ENCODE measurements around the gene TBC1D16.
A peak's percentile ranks its signal among the peaks of the same experiment; 100 is the strongest.
"Not testable (repeated sequence)": the region's sequence is repeated elsewhere in the genome, so short reads cannot be mapped to it uniquely, and the experiment has no call there.

Gene TBC1D16

GRCh38 chr17:79997011-79997660, 38.5 kb downstream of the TBC1D16 start:
- DNase-seq (ENCODE audit: insufficient read length), result no peak
- FAIRE-seq, result no peak

GRCh38 chr17:79996291-79996690, 39.4 kb downstream of the TBC1D16 start:
- no peak for DNase-seq (ENCODE audit: insufficient read length)
- TF ChIP-seq TAF1 (IDR thresholded peaks at IDR 0.05; ENCODE audit: borderline replicate concordance, low read depth, low read length) (no peak), POLR2AphosphoS5 (IDR thresholded peaks at IDR 0.05; ENCODE audit: low read depth, low read length) (no peak), POLR2A (IDR thresholded peaks at IDR 0.05; ENCODE audit: low read depth, low read length) (no peak)
- no peak for FAIRE-seq

More at GRCh38 chr17:79997011-79997660, 38.5 kb downstream of the TBC1D16 start:
- TF ChIP-seq POLR2A (IDR thresholded peaks at IDR 0.05; ENCODE audit: low read depth, low read length), result no peak
- TF ChIP-seq POLR2AphosphoS5 (IDR thresholded peaks at IDR 0.05; ENCODE audit: low read depth, low read length), result no peak
- TF ChIP-seq TAF1 (IDR thresholded peaks at IDR 0.05; ENCODE audit: borderline replicate concordance, low read depth, low read length), result no peak

GRCh38 chr17:79995696-79996095, 40.0 kb downstream of the TBC1D16 start:
- DNase-seq (ENCODE audit: insufficient read length) (no peak), FAIRE-seq (no peak)
- no peak for TF ChIP-seq POLR2AphosphoS5 (IDR thresholded peaks at IDR 0.05; ENCODE audit: low read depth, low read length)

- DNase-seq (ENCODE audit: insufficient read length), result no peak
- no peak for FAIRE-seq
- TF ChIP-seq POLR2AphosphoS5 (IDR thresholded peaks at IDR 0.05; ENCODE audit: low read depth, low read length), result no peak
- TF ChIP-seq POLR2A (IDR thresholded peaks at IDR 0.05; ENCODE audit: low read depth, low read length), result no peak
- no peak for TF ChIP-seq TAF1 (IDR thresholded peaks at IDR 0.05; ENCODE audit: borderline replicate concordance, low read depth, low read length)
These were observed 41.1 kb downstream of the TBC1D16 start for GRCh38 chr17:79994602-79995001.

DNA sequence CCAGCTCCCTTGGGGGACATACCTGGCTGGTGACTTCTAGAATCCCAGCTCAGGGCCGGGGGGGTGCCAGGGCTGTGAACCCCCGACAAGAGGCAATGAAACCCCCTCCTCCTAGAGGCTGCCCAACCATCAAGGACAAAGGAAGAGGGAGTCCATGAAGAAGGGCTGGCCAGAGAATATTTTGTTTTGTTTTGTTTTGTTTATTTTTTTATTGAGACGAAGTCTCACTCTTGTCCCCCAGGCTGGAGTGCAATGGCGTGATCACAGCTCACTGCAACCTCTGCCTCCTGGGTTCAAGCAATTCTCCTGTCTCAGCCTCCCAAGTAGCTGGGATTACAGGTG, 41.5 kb downstream of the TBC1D16 start:
- DNase-seq (ENCODE audit: insufficient read length); FAIRE-seq: not testable (repeated sequence)

DNA sequence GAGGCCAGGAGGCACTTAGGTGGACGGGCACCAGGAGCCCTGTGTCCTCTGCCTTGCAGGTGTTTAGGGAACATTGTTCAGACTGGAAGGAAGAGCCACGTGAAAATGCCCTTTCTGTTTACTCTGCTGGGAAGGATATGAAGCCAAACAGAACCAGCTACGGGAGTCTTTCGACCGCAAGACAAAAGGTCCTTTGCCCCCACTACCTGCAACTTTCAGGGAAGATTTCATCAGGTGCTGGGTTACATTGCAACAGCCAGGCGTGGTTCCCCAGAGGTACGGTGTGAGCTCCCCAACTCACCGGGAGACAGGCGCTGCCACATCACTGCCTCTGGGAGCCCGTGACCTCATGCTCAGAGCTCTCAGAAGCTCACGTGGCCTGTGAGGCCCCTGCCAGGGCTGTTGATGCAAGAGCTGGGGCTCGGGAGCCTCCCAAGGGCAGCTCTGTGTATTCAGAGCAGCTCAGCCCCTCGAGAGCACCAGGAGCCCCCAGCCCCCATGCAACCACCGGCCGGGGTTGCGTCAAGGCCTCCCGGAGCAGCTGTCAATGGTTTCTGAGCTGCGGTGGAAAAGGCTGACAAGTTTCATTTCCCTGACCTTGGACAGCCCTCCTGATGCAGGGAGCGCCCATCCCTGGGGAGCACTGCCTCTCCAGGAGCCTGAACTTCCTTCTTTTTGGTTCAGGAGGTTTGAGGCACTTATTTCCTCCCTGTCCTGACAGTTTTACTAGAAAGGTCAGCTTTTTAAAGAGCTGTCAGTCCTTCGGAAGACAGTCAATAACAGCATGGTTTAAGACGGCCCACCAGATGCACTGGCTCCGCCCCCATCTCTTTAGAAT, 42.1 kb downstream of the TBC1D16 start:
- TF ChIP-seq TAF1 (IDR thresholded peaks at IDR 0.05; ENCODE audit: borderline replicate concordance, low read depth, low read length) (no peak), POLR2AphosphoS5 (IDR thresholded peaks at IDR 0.05; ENCODE audit: low read depth, low read length) (no peak), POLR2A (IDR thresholded peaks at IDR 0.05; ENCODE audit: low read depth, low read length) (no peak)
- FAIRE-seq (no peak), DNase-seq (ENCODE audit: insufficient read length) (no peak)

GRCh38 chr17:79992649-79993389, 42.9 kb downstream of the TBC1D16 start:
- TF ChIP-seq TAF1 (IDR thresholded peaks at IDR 0.05; ENCODE audit: borderline replicate concordance, low read depth, low read length), result no peak
- DNase-seq (ENCODE audit: insufficient read length) (no peak), FAIRE-seq (no peak)

DNA sequence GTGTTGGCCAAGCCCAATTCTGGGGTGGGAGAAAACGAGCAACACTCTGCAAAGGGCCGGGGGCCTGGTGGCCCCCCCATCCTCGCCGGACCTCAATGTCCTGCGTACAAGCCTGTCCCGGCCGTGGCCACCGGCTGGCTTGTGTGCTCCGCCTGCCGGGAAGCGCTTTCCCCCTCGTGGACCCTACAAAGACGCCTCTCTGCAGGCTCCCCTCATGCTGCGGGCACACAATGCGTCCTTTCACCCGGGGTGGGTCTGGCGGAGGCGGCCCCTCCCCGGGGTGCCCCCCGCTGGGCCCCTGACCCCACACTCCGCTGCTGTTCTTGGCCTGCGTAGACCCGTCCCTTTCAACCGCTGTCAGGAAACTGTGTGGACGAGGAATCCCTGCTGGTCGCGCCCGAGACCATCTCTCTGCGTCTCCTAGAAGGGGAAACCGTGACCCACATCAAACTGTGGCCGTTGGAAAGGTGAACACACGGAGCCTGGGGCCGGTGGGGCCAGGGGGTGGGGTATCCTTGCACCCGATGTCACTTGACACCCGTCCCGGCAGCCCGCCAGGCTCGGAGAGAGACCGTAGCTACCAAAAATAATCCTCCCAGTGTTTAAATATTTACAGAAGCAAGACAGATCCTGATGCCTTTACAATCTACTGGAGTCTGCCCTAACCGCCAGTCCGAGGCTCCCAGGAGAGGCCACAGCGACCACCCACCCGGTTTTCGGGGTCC, 43.6 kb downstream of the TBC1D16 start:
- FAIRE-seq (no peak), DNase-seq (ENCODE audit: insufficient read length) (no peak)
- TF ChIP-seq POLR2A (IDR thresholded peaks at IDR 0.05; ENCODE audit: low read depth, low read length), result no peak
- TF ChIP-seq POLR2AphosphoS5 (IDR thresholded peaks at IDR 0.05; ENCODE audit: low read depth, low read length), result no peak
- no peak for TF ChIP-seq TAF1 (IDR thresholded peaks at IDR 0.05; ENCODE audit: borderline replicate concordance, low read depth, low read length)

GRCh38 chr17:79991140-79991923, 44.3 kb downstream of the TBC1D16 start:
- DNase-seq (ENCODE audit: insufficient read length), result peak; percentile 67
- no peak for FAIRE-seq
- TF ChIP-seq POLR2A (IDR thresholded peaks at IDR 0.05; ENCODE audit: low read depth, low read length), result no peak
- TF ChIP-seq POLR2AphosphoS5 (IDR thresholded peaks at IDR 0.05; ENCODE audit: low read depth, low read length), result no peak
- no peak for TF ChIP-seq TAF1 (IDR thresholded peaks at IDR 0.05; ENCODE audit: borderline replicate concordance, low read depth, low read length)

DNA sequence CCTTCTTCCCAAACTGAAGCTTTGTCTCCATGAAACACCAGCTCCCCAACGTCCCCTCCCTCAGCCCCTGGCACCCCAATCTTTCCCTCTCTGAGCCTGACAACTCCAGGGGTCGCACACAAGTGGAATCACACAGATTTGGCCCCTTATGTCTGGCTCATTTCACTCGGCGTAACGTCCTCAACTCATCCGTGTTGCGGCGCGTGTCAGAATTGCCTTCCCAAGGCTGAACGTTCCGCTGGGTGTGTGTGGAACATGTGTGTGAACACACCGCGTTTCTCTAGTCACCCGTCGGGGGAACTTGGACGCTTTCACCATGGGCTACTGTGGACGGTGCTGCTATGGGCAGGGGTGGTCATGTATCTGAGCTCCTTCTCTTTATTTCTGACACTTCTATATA, 45.0 kb downstream of the TBC1D16 start:
- no peak for DNase-seq (ENCODE audit: insufficient read length)
- TF ChIP-seq TAF1 (IDR thresholded peaks at IDR 0.05; ENCODE audit: borderline replicate concordance, low read depth, low read length), result no peak
- TF ChIP-seq POLR2AphosphoS5 (IDR thresholded peaks at IDR 0.05; ENCODE audit: low read depth, low read length), result no peak
- TF ChIP-seq POLR2A (IDR thresholded peaks at IDR 0.05; ENCODE audit: low read depth, low read length), result no peak
- FAIRE-seq, result no peak

DNA sequence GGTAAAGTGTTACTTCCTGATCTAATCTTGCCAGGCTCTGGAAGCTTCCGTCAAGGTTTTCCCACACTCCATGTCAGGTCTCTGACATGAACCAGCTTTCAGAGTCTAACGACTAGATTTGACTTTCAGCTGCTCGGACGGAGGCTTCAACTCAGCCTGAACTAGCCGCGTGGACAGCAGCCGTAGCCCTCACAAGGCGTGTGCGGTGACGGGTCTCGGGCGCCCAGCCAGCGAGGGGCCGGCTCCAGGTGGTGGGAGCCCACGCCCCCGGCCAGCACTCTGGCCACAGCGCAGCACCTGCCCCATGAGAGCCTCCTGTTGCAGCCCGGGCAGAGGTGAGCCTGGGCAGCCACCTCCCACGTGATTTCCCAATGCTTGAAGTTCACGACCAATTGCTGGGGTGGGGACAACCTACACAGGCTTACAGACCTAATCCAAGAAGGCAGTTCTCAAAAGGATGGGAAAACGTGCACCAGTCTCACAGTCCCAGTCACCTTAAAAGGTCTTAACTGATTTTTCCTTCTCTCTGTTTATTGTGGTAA, 45.5 kb downstream of the TBC1D16 start:
- no peak for DNase-seq (ENCODE audit: insufficient read length)
- TF ChIP-seq POLR2AphosphoS5 (IDR thresholded peaks at IDR 0.05; ENCODE audit: low read depth, low read length) (no peak), POLR2A (IDR thresholded peaks at IDR 0.05; ENCODE audit: low read depth, low read length) (no peak), TAF1 (IDR thresholded peaks at IDR 0.05; ENCODE audit: borderline replicate concordance, low read depth, low read length) (no peak)
- FAIRE-seq, result no peak

All from GM12892 (cell line).